ENCODE data around the gene MRPS31.

MRPS31 gene

DNA sequence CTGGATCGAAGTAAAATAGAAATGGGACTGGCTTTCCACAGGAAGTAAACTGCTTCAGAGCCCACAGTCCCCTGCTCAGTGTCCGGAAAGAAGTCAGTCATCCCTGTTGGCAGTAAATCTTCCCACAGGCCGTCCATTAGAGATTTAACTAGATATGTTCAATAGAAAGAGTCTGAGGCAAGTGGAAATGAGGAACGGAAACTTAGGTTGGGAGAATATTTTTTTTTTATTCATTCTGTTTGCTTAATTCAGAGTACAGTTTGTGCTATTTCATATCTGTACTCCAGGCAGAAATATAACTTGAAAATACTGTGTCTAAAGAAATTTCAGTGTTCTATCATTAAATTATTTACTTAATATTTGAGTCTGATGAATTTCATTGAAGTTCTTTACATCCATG is 41.1 kb upstream of the MRPS31 start:
- no peak overlapping the region for H3K4me2 ChIP-seq (ENCODE audit: low read depth, low read length, poor library complexity, severe bottlenecking)
- H3K9me3 ChIP-seq (ENCODE audit: insufficient read depth, low read length): no peaks in the 10 kb centered on the region
- no peaks in the 10 kb centered on the region for H3K79me2 ChIP-seq (ENCODE audit: insufficient read depth, low read length)
- no peak overlapping the region for H3K4me3 ChIP-seq (ENCODE audit: insufficient read depth, low read length, poor library complexity, severe bottlenecking)
- H4K20me1 ChIP-seq (ENCODE audit: low read depth, low read length): no peaks in the 10 kb centered on the region
- H3K36me3 ChIP-seq (ENCODE audit: low read length): no peaks in the 10 kb centered on the region
- TF ChIP-seq, protein P1, sequence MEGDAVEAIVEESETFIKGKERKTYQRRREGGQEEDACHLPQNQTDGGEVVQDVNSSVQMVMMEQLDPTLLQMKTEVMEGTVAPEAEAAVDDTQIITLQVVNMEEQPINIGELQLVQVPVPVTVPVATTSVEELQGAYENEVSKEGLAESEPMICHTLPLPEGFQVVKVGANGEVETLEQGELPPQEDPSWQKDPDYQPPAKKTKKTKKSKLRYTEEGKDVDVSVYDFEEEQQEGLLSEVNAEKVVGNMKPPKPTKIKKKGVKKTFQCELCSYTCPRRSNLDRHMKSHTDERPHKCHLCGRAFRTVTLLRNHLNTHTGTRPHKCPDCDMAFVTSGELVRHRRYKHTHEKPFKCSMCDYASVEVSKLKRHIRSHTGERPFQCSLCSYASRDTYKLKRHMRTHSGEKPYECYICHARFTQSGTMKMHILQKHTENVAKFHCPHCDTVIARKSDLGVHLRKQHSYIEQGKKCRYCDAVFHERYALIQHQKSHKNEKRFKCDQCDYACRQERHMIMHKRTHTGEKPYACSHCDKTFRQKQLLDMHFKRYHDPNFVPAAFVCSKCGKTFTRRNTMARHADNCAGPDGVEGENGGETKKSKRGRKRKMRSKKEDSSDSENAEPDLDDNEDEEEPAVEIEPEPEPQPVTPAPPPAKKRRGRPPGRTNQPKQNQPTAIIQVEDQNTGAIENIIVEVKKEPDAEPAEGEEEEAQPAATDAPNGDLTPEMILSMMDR (IDR thresholded peaks at IDR 0.05; ENCODE audit: insufficient read depth, low read length, poor library complexity, severe bottlenecking): no peak
- no peak for TF ChIP-seq EZH2phosphoT487 (conservative IDR thresholded peaks at IDR 0.05; ENCODE audit: low read length)
- H3K27ac ChIP-seq (ENCODE audit: low read depth, low read length): peak overlapping the region; percentile 5; the same call in 1 of the 2 replicates
- H2AFZ ChIP-seq (ENCODE audit: low read depth, low read length, severe bottlenecking): no peak overlapping the region
- H3K9me2 ChIP-seq (replicated peaks; ENCODE audit: insufficient read depth, low read length): no peaks in the 10 kb centered on the region
- no peaks in the 10 kb centered on the region for H3K27me3 ChIP-seq (ENCODE audit: low read length)
- no peak overlapping the region for H3K9ac ChIP-seq (ENCODE audit: low read length)
- H3F3A ChIP-seq (ENCODE audit: insufficient read depth): 0 out of 2 replicates have a peak, but pooled peaks cover 4% of the 10 kb centered on the region

DNA sequence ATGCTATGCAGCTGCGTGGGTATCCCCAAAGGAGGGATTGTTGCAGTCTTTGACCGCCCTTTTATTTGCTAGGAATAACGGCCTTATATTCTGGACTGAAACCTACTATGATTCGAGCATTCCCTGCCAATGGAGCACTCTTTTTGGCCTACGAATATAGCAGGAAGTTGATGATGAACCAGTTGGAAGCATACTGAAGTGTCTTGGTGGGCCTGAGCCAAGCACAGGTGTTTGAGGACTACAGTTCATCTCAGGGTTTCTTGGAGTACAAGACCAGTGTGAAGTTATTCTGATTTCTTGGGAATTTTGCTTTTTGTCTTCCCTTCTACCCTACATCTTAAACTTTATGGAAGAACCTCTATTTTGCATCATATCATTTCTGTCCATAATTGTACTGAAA is 38.5 kb upstream of the MRPS31 start:
- Histone ChIP-seq H3K36me3 (ENCODE audit: low read length) (no peaks in the 10 kb centered on the region), H3K9me3 (ENCODE audit: insufficient read depth, low read length) (no peaks in the 10 kb centered on the region)

DNA sequence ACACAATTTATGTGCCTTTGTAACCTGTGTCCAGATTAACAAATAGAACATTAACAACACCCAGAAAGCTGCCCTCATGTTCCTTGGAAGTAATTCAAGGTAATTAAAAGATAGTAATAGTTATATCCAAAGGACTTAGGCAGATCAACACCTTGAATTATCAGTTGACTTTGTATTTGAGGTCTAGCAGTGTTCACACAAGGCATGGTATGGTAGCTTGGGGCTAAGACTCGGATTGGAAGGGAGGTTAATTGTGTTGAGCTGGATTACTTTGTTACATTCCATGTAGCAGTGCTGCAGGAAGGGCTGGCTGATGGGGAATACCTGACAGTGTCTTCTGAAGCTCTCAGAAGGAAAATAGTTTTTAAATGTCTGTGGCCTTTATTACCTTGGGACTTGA is 35.3 kb upstream of the MRPS31 start:
- TF ChIP-seq, protein P1 (IDR thresholded peaks at IDR 0.05; ENCODE audit: insufficient read depth, low read length, poor library complexity, severe bottlenecking): no peak
- TF ChIP-seq EZH2phosphoT487 (conservative IDR thresholded peaks at IDR 0.05; ENCODE audit: low read length): no peak
- Histone ChIP-seq H3K9ac (ENCODE audit: low read length) (no peak overlapping the region), H2AFZ (ENCODE audit: low read depth, low read length, severe bottlenecking) (no peak overlapping the region), H3K9me2 (replicated peaks; ENCODE audit: insufficient read depth, low read length) (no peaks in the 10 kb centered on the region), H3K79me2 (ENCODE audit: insufficient read depth, low read length) (no peaks in the 10 kb centered on the region), H3K4me2 (ENCODE audit: low read depth, low read length, poor library complexity, severe bottlenecking) (no peak overlapping the region), H4K20me1 (ENCODE audit: low read depth, low read length) (no peaks in the 10 kb centered on the region), H3K36me3 (ENCODE audit: low read length) (no peaks in the 10 kb centered on the region), H3K9me3 (ENCODE audit: insufficient read depth, low read length) (no peaks in the 10 kb centered on the region), H3F3A (ENCODE audit: insufficient read depth) (no peaks in the 10 kb centered on the region), H3K27ac (ENCODE audit: low read depth, low read length) (no peak overlapping the region), H3K27me3 (ENCODE audit: low read length) (no peaks in the 10 kb centered on the region), H3K4me3 (ENCODE audit: insufficient read depth, low read length, poor library complexity, severe bottlenecking) (no peak overlapping the region)

More for the DNA sequence above, 38.5 kb upstream of the MRPS31 start:
- Histone ChIP-seq H3K4me3 (ENCODE audit: insufficient read depth, low read length, poor library complexity, severe bottlenecking) (no peak overlapping the region), H3K9me2 (replicated peaks; ENCODE audit: insufficient read depth, low read length) (no peaks in the 10 kb centered on the region), H2AFZ (ENCODE audit: low read depth, low read length, severe bottlenecking) (no peak overlapping the region), H3K4me2 (ENCODE audit: low read depth, low read length, poor library complexity, severe bottlenecking) (no peak overlapping the region), H3F3A (ENCODE audit: insufficient read depth) (0 out of 2 replicates have a peak, but pooled peaks cover 4% of the 10 kb centered on the region), H4K20me1 (ENCODE audit: low read depth, low read length) (no peaks in the 10 kb centered on the region), H3K9ac (ENCODE audit: low read length) (no peak overlapping the region), H3K79me2 (ENCODE audit: insufficient read depth, low read length) (no peaks in the 10 kb centered on the region), H3K27me3 (ENCODE audit: low read length) (no peaks in the 10 kb centered on the region), H3K27ac (ENCODE audit: low read depth, low read length) (no peak overlapping the region)
- TF ChIP-seq EZH2phosphoT487 (conservative IDR thresholded peaks at IDR 0.05; ENCODE audit: low read length): no peak
- TF ChIP-seq, protein P1 (IDR thresholded peaks at IDR 0.05; ENCODE audit: insufficient read depth, low read length, poor library complexity, severe bottlenecking): no peak
